GM12892 (cell line): ENCODE results near the gene FUOM.

ENCODE experiments used
- POLR2A ChIP-seq: IDR thresholded peaks from 2 replicates; pipeline ENCODE4 v1.6.1; 2011; ENCODE audit warnings: low read depth, low read length, control low read depth
- POLR2AphosphoS5 ChIP-seq: IDR thresholded peaks from 2 replicates; pipeline ENCODE4 v1.6.1; 2011; ENCODE audit warnings: low read depth, low read length, control low read depth

DNA sequence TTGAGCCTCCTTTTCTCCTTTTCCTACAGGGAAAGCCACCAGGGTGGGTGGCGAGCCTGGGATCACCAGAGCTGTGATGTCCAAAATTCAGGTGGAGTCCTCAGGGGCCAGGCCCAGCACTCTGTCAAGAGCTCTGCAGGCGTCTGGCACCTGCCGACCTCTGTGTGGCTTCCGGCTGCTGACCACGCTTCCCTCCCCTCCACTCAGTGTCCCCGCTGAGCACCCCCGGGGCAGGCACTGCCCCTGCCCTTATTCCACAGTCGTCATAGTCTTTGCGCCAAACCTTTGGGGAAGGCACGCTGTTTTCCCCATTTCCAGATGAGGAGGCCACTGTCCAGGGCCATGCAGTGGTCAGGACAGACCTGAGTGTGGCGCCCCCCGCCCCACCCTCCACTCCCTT, 43.7 kb upstream of the FUOM start:
- no peak for TF ChIP-seq POLR2A
- TF ChIP-seq POLR2AphosphoS5: no peak
